A549 (cell line): ENCODE measurements around the gene MKNK1.

ENCODE experiments used
- CEBPB ChIP-seq, 2 experiments: fragments of >200 bp in 1 of 2; sonication (Bioruptor Twin) in 1 of 2; formaldehyde crosslinking in 1 of 2; IDR thresholded peaks; 2 replicates each; pipeline ENCODE4 v1.6.1; 2012 to 2016
- CHD2 ChIP-seq: fragments of 150-350 bp; IDR thresholded peaks from 2 replicates; pipeline ENCODE4 v1.6.1; 2014; ENCODE audit warnings: low read length; ENCODE audit not compliant: partially characterized antibody
- HDAC2 ChIP-seq: fragments of 200-600 bp; sonication (generic); IDR thresholded peaks from 2 replicates; pipeline ENCODE4 v1.6.1; 2016
- REST ChIP-seq: fragments of 200-600 bp; sonication (generic); IDR thresholded peaks from 2 replicates; pipeline ENCODE4 v1.6.1; 2016; ENCODE audit warnings: antibody characterized with exemption, mild to moderate bottlenecking, moderate library complexity
- RFX5 ChIP-seq: fragments of 450-650 bp; IDR thresholded peaks from 2 replicates; pipeline ENCODE4 v1.7.1; 2014; ENCODE audit warnings: antibody characterized with exemption, mild to moderate bottlenecking, moderate library complexity
- TF ChIP-seq, protein P1 (sequence below): fragments of >200 bp; sonication (Bioruptor Twin); formaldehyde crosslinking; IDR thresholded peaks from 3 replicates; pipeline ENCODE4 v1.5.1; 2016

GRCh38 chr1:46619656-46620258 lies 15.7 kb upstream of the MKNK1 start:
- TF ChIP-seq RFX5 (no peak), REST (no peak), CHD2 (no peak), CEBPB (IDR thresholded peaks at IDR 0.05) (no peak), HDAC2 (no peak)
- TF ChIP-seq, protein P1, sequence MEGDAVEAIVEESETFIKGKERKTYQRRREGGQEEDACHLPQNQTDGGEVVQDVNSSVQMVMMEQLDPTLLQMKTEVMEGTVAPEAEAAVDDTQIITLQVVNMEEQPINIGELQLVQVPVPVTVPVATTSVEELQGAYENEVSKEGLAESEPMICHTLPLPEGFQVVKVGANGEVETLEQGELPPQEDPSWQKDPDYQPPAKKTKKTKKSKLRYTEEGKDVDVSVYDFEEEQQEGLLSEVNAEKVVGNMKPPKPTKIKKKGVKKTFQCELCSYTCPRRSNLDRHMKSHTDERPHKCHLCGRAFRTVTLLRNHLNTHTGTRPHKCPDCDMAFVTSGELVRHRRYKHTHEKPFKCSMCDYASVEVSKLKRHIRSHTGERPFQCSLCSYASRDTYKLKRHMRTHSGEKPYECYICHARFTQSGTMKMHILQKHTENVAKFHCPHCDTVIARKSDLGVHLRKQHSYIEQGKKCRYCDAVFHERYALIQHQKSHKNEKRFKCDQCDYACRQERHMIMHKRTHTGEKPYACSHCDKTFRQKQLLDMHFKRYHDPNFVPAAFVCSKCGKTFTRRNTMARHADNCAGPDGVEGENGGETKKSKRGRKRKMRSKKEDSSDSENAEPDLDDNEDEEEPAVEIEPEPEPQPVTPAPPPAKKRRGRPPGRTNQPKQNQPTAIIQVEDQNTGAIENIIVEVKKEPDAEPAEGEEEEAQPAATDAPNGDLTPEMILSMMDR: no peak
